Gastrocnemius medialis (tissue), 4 donors: ENCODE results near the gene MCF2L.

Source experiments
- POLR2A ChIP-seq, 2 donors: fragments of 450-650 bp; IDR thresholded peaks; one replicate each; pipeline ENCODE4 v1.6.1; 2017; ENCODE audit warnings: antibody characterized with exemption in 2 of 2, mild to moderate bottlenecking in 2 of 2, moderate library complexity in 2 of 2
- TF ChIP-seq, protein P1 (sequence below), 5 experiments: fragments of 450-650 bp in 3 of 5; fragments of 200-600 bp in 2 of 5; sonication (generic) in 2 of 5; IDR thresholded peaks in 4 of 5; conservative IDR thresholded peaks in 1 of 5; 1 replicate in 4 of 5; 2 replicates in 1 of 5; pipeline ENCODE4 v1.5.1; 2016 to 2019; ENCODE audit warnings: antibody characterized with exemption in 5 of 5, mild to moderate bottlenecking in 3 of 5, moderate library complexity in 3 of 5

DNA sequence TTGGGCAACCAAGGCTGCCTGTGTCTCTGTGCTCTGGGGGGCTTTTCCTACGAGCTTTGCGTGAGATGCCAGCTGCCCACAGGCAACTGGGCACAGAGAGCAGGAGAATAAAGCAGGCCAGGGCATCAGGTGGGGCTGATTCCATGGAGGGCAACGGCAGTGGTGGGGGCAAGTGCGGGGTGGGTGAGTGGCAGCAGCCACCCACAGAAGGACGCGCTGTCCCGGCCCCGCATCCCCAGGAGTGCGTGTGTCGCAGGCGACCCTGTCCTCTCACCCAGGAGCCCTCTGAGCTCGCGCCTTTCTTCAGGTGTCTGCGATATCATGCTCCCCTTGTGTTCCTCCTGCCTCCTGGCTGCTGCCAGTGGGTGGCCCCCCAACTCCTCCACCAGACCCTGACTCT lies 67.4 kb downstream of the MCF2L start:
- TF ChIP-seq, protein P1, sequence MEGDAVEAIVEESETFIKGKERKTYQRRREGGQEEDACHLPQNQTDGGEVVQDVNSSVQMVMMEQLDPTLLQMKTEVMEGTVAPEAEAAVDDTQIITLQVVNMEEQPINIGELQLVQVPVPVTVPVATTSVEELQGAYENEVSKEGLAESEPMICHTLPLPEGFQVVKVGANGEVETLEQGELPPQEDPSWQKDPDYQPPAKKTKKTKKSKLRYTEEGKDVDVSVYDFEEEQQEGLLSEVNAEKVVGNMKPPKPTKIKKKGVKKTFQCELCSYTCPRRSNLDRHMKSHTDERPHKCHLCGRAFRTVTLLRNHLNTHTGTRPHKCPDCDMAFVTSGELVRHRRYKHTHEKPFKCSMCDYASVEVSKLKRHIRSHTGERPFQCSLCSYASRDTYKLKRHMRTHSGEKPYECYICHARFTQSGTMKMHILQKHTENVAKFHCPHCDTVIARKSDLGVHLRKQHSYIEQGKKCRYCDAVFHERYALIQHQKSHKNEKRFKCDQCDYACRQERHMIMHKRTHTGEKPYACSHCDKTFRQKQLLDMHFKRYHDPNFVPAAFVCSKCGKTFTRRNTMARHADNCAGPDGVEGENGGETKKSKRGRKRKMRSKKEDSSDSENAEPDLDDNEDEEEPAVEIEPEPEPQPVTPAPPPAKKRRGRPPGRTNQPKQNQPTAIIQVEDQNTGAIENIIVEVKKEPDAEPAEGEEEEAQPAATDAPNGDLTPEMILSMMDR (IDR thresholded peaks at IDR 0.05 in 4 of 5, conservative IDR thresholded peaks at IDR 0.05 in 1 of 5) = no peak
- TF ChIP-seq POLR2A (IDR thresholded peaks at IDR 0.05) = no peak
